Epithelial cell of esophagus (primary cell): ENCODE results near the gene ITPR2.

Experiments
- DNase-seq: peaks from one replicate; pipeline ENCODE4 v3.0.0; 2010; ENCODE audit warnings: low read depth
- H3K4me3 ChIP-seq: 2 replicates; pipeline ENCODE4 v1.5.1; 2011; ENCODE audit warnings: mild to moderate bottlenecking, low read length, control low read depth
- CTCF ChIP-seq: IDR thresholded peaks from 2 replicates; pipeline ENCODE4 v1.5.1; 2011; ENCODE audit warnings: low read depth, mild to moderate bottlenecking, low read length, control low read depth, inconsistent platforms; ENCODE audit not compliant: insufficient read depth; ENCODE audit errors: missing control alignments

ITPR2 gene

GRCh38 chr12:26643532-26644315, 189.3 kb downstream of the ITPR2 start:
- H3K4me3 ChIP-seq = no peak overlapping the region
- no peak for DNase-seq
- TF ChIP-seq CTCF = no peak

- no peak for TF ChIP-seq CTCF
- no peak overlapping the region for H3K4me3 ChIP-seq
- DNase-seq = no peak
These were observed 190.6 kb downstream of the ITPR2 start for GRCh38 chr12:26642361-26642760.

- no peak overlapping the region for H3K4me3 ChIP-seq
- TF ChIP-seq CTCF = no peak
- peak; percentile 70 for DNase-seq
These were observed 196.2 kb downstream of the ITPR2 start for GRCh38 chr12:26636710-26637328.

GRCh38 chr12:26633591-26634210, 199.3 kb downstream of the ITPR2 start:
- DNase-seq = peak; percentile 36
- no peak overlapping the region for H3K4me3 ChIP-seq
- TF ChIP-seq CTCF = no peak

- TF ChIP-seq CTCF = no peak
These were observed 200.2 kb downstream of the ITPR2 start for GRCh38 chr12:26632756-26633155.

GRCh38 chr12:26631846-26632245, 201.1 kb downstream of the ITPR2 start:
- no peak for DNase-seq
- no peak for TF ChIP-seq CTCF
- H3K4me3 ChIP-seq = no peak overlapping the region

More at GRCh38 chr12:26632756-26633155, 200.2 kb downstream of the ITPR2 start:
- no peak for DNase-seq
- no peak overlapping the region for H3K4me3 ChIP-seq
